B cell (primary cell): ENCODE results near the gene GCNT2. TPM values are rescaled to one million over a fixed set of nuclear protein-coding genes. Genes with fewer than 3 reads are reported as not detected.

ENCODE experiments used
- ATAC-seq: fragments of 200-7000 bp; cut with Tn5 transposase; one replicate; pipeline ENCODE4 v1.10.0; 2021; ENCODE audit warnings: low read depth, mild to moderate bottlenecking, moderate number of reproducible peaks, moderate library complexity
- CTCF ChIA-PET: fragments of 350-600 bp; sonication (Branson Sonifier 250); formaldehyde crosslinking; loops from one replicate; lab custom pipeline; 2021; ENCODE audit warnings: antibody characterized with exemption, inconsistent platforms; lab: Charles Lee
- POLR2A ChIA-PET: fragments of 350-600 bp; sonication (Branson Sonifier 250); formaldehyde crosslinking; loops from one replicate; lab custom pipeline; 2021; ENCODE audit warnings: antibody characterized with exemption; lab: Charles Lee
- DNase-seq: peaks from one replicate; pipeline ENCODE4 v3.0.0; 2013
- H2AFZ ChIP-seq: 2 replicates; pipeline ENCODE4 v1.6.1; 2012; ENCODE audit warnings: mild to moderate bottlenecking, low read depth, low read length; ENCODE audit not compliant: insufficient read depth, poor library complexity, severe bottlenecking
- H3K27ac ChIP-seq, 2 donors: 1 replicate in 1 of 2; 2 replicates in 1 of 2; pipeline ENCODE4 v1.5.1; 2012 to 2013; ENCODE audit warnings: low read length in 2 of 2, mild to moderate bottlenecking in 2 of 2, moderate library complexity in 1 of 2
- H3K27me3 ChIP-seq, 4 experiments: fragments of 200-600 bp in 1 of 4; sonication (generic) in 1 of 4; replicated peaks in 1 of 4; 1 replicate in 2 of 4; 2 replicates in 2 of 4; pipeline versions ENCODE4 v1.6.1 to v1.7.0; 2013 to 2016; ENCODE audit warnings: low read length in 3 of 4, mild to moderate bottlenecking in 2 of 4, mixed read lengths in 1 of 4, moderate library complexity in 1 of 4; ENCODE audit not compliant: insufficient read depth in 4 of 4, control insufficient read depth in 3 of 4; ENCODE audit errors: control extremely low read depth in 1 of 4
- H3K36me3 ChIP-seq, 2 experiments: replicated peaks in 1 of 2; 1 replicate in 1 of 2; 2 replicates in 1 of 2; pipeline versions ENCODE4 v1.6.1 to v1.7.1; 2013; ENCODE audit warnings: low read length in 1 of 2; ENCODE audit not compliant: insufficient read depth in 2 of 2, control insufficient read depth in 1 of 2; ENCODE audit errors: control extremely low read depth in 1 of 2, extremely low read depth in 1 of 2
- H3K4me1 ChIP-seq, 2 donors: fragments of 200-600 bp in 1 of 2; sonication (generic) in 1 of 2; 1 replicate in 1 of 2; 2 replicates in 1 of 2; pipeline versions ENCODE4 v1.5.1 to v1.6.1; 2013 to 2017; ENCODE audit warnings: low read length in 2 of 2; ENCODE audit not compliant: control insufficient read depth in 2 of 2, insufficient read depth in 2 of 2
- H3K4me2 ChIP-seq: replicated peaks from 2 replicates; pipeline ENCODE3; 2012; ENCODE audit warnings: mild to moderate bottlenecking, low read depth, low read length; ENCODE audit not compliant: poor library complexity, severe bottlenecking
- H3K4me3 ChIP-seq, 5 experiments: fragments of 200-600 bp in 1 of 5; sonication (generic) in 1 of 5; 1 replicate in 3 of 5; 2 replicates in 2 of 5; pipeline versions ENCODE4 v1.5.1 to v1.7.0; 2011 to 2016; ENCODE audit warnings: low read length in 4 of 5, mild to moderate bottlenecking in 4 of 5, low read depth in 2 of 5, control low read depth in 1 of 5, moderate library complexity in 1 of 5; ENCODE audit not compliant: insufficient read depth in 1 of 5; ENCODE audit errors: control extremely low read depth in 1 of 5, extremely low read depth in 1 of 5
- H3K79me2 ChIP-seq: fragments of 200-600 bp; sonication (generic); one replicate; pipeline ENCODE4 v1.6.0; 2016; ENCODE audit warnings: low read length; ENCODE audit not compliant: control insufficient read depth, insufficient read depth
- H3K9ac ChIP-seq: fragments of 200-600 bp; sonication (generic); 2 replicates; pipeline ENCODE4 v1.6.1; 2017; ENCODE audit warnings: mild to moderate bottlenecking, low read length, moderate library complexity
- H3K9me3 ChIP-seq, 3 donors: one replicate each; pipeline versions ENCODE4 v1.6.1 to v1.7.1; 2013; ENCODE audit warnings: low read length in 2 of 3; ENCODE audit not compliant: control insufficient read depth in 2 of 3, insufficient read depth in 1 of 3; ENCODE audit errors: control extremely low read depth in 1 of 3
- H4K20me1 ChIP-seq: 2 replicates; pipeline ENCODE4 v1.6.0; 2012; ENCODE audit warnings: mild to moderate bottlenecking, low read length; ENCODE audit not compliant: insufficient read depth, control insufficient read depth, poor library complexity, severe bottlenecking
- H3K27ac Mint-ChIP-seq: one replicate; pipeline ENCODE4 v1.8.0; 2021; ENCODE audit warnings: mixed read lengths
- H3K27me3 Mint-ChIP-seq: one replicate; pipeline ENCODE4 v1.8.0; 2021; ENCODE audit warnings: mixed read lengths
- H3K4me1 Mint-ChIP-seq: one replicate; pipeline ENCODE4 v1.8.0; 2021; ENCODE audit warnings: mixed read lengths
- H3K4me3 Mint-ChIP-seq: one replicate; pipeline ENCODE4 v1.8.0; 2021; ENCODE audit warnings: mixed read lengths
- H3K9me3 Mint-ChIP-seq: one replicate; pipeline ENCODE4 v1.8.0; 2022; ENCODE audit warnings: mixed read lengths; ENCODE audit not compliant: insufficient read depth
- CTCF ChIP-seq: fragments of 200-600 bp; IDR thresholded peaks from one replicate; pipeline ENCODE4 v1.8.0; 2022; ENCODE audit warnings: antibody characterized with exemption, mild to moderate bottlenecking
- EZH2 ChIP-seq: IDR thresholded peaks from 2 replicates; pipeline ENCODE4 v1.6.1; 2012; ENCODE audit warnings: borderline replicate concordance, low read depth, mild to moderate bottlenecking, moderate library complexity, low read length; ENCODE audit not compliant: insufficient read depth, poor library complexity, severe bottlenecking
- WGBS: methylation state at CpG from one replicate; pipeline ENCODE4 v1.1.5; 2013; ENCODE audit warnings: missing lambda C conversion rate; ENCODE audit not compliant: insufficient coverage; 5-methylcytosine and 5-hydroxymethylcytosine counted together
- intact Hi-C: fragments of 100-400 bp; cut with micrococcal nuclease; formaldehyde crosslinking; loops from one replicate; pipeline ENCODE4 v1.10.0; 2022
- polyA plus RNA-seq: library from polyadenylated mRNA; depleted of rRNA; stranded (reverse); fragments of >200 nt; gene quantifications from 2 replicates; pipeline ENCODE4 v1.2.3, GENCODE V29; 2012
- total RNA-seq, 2 donors: library from RNA; stranded (reverse); fragments of 120-200 nt in 1 of 2; gene quantifications; 1 replicate in 1 of 2; 2 replicates in 1 of 2; pipeline versions ENCODE4 v1.2.3 to v1.2.4, GENCODE V29; 2013 to 2022

Gene GCNT2
- total and polyA plus RNA-seq, 2 donors (not counting 1 experiment from before 2014, with no cell fraction given), result 6.8 to 32.1 TPM

- CTCF ChIA-PET, result no interaction called here
These were observed 11.2 kb downstream of the GCNT2 start for GRCh38 chr6:10532392-10532791.

More at GRCh38 chr6:10532392-10532791, 11.2 kb downstream of the GCNT2 start:
- ATAC-seq, result no peak
- POLR2A ChIA-PET, result interaction anchor here (0.8 kb wide), 1 partner anchor 162 kb away, joined by 3 read pairs; the partner anchor contains the start of genes C6orf52 and PAK1IP1
- Mint-ChIP-seq H3K27me3 (no peaks in the 10 kb centered on the region), H3K4me3 (peak overlapping the region; percentile 85), H3K27ac (peak overlapping the region; percentile 82), H3K9me3 (no peaks in the 10 kb centered on the region), H3K4me1 (peaks cover 77% of the 10 kb centered on the region)
- intact Hi-C loops, result loop anchor here (5.0 to 10.0 kb wide), 4 partner anchors 355 to 1005 kb away; partner anchors contain the start of genes SMIM13, SYCP2L and TMEM170B
- H3K4me1 ChIP-seq, result peaks cover 70 to 89% of the 10 kb centered on the region in 2 donors
- H3K4me2 ChIP-seq, result peak overlapping the region; percentile 87
- peak overlapping the region; percentile 82 for H3K9ac ChIP-seq
- H2AFZ ChIP-seq, result no peak overlapping the region
- H3K27me3 ChIP-seq, result no peaks in the 10 kb centered on the region
- no peaks in the 10 kb centered on the region for H4K20me1 ChIP-seq
- H3K4me3 ChIP-seq, result peak overlapping the region in 3 of 5 experiments; percentile 37 to 73 (median 48)
- 82% methylated on average over 8 of the region's 8 CpGs for WGBS
- peak overlapping the region in 1 of 2 donors; percentile 60 for H3K27ac ChIP-seq
- peak; percentile 36 for DNase-seq
- H3K36me3 ChIP-seq, result no peaks in the 10 kb centered on the region
- TF ChIP-seq EZH2, result no peak
- no peak for TF ChIP-seq CTCF
- peaks cover 62% of the 10 kb centered on the region for H3K79me2 ChIP-seq
- no peaks in the 10 kb centered on the region for H3K9me3 ChIP-seq
